ENCODE measurements around the gene EFNA2. TPM values are rescaled to one million over a fixed set of nuclear protein-coding genes. Genes with fewer than 3 reads are reported as not detected.
A peak's percentile ranks its signal among the peaks of the same experiment; 100 is the strongest.

The EFNA2 gene
- total and polyA plus RNA-seq, 2 of the 4 experiments (the other 2 are of a cell fraction) = not detected

GRCh38 chr19:1261798-1262622 is 23.7 kb upstream of the EFNA2 start:
- ATAC-seq (ENCODE audit: low read depth) (no peak), DNase-seq (peak; percentile 43)
- TF ChIP-seq POLR2A (IDR thresholded peaks at IDR 0.05; ENCODE audit: low read depth, low read length) = no peak
- TF ChIP-seq NFE2L2 (IDR thresholded peaks at IDR 0.05; ENCODE audit: low read depth, low read length) = no peak
- no peak for TF ChIP-seq MAFK (IDR thresholded peaks at IDR 0.05; ENCODE audit: low read depth, low read length)
- TF ChIP-seq FOS (IDR thresholded peaks at IDR 0.05; ENCODE audit: low read depth, low read length) = no peak
- no peak for TF ChIP-seq CEBPB (IDR thresholded peaks at IDR 0.05; ENCODE audit: low read depth, low read length)
- no peak for TF ChIP-seq ELK1 (IDR thresholded peaks at IDR 0.05; ENCODE audit: borderline replicate concordance, low read depth, low read length)
- no peak for TF ChIP-seq CTCF (conservative IDR thresholded peaks at IDR 0.05; ENCODE audit: low read depth, low read length)
- TF ChIP-seq RAD21 (IDR thresholded peaks at IDR 0.05; ENCODE audit: low read length) = no peak
- H2BK20ac ChIP-seq (ENCODE audit: low read depth, low read length) = peak overlapping the region; percentile 93
- peak overlapping the region; percentile 93 for H2BK120ac ChIP-seq (ENCODE audit: low read depth, low read length)
- H2BK15ac ChIP-seq (ENCODE audit: low read depth, low read length) = peak overlapping the region; percentile 70; the same call in 2 of the 3 replicates
- peaks cover 44% of the 10 kb centered on the region for H3K4me1 ChIP-seq (ENCODE audit: control insufficient read depth, insufficient read depth, low read length)
- intact Hi-C loops (cut with micrococcal nuclease) (no loop called here), in situ Hi-C loops (cut with MboI; ENCODE audit: low sequenced_read_pairs) (no loop called here), dilution Hi-C loops (cut with HindIII; ENCODE audit: low sequenced_read_pairs, unreplicated experiment) (no loop called here)
- peak overlapping the region; percentile 97 for H3K4ac ChIP-seq (ENCODE audit: low read depth, low read length)
- peak overlapping the region; percentile 76 to 91 for H4K8ac ChIP-seq (ENCODE audit: low read depth in 2 of 2, low read length in 2 of 2)
- ChIA-PET CTCF (no interaction called here), POLR2A (ENCODE audit: unreplicated experiment) (no interaction called here)
- H2AK9ac ChIP-seq (replicated peaks; ENCODE audit: low read depth, low read length, poor library complexity) = peak overlapping the region; percentile 99
- peak overlapping the region; percentile 96 for H4K91ac ChIP-seq (ENCODE audit: insufficient read depth, low read depth, low read length)
- H3K14ac ChIP-seq (replicated peaks; ENCODE audit: low read depth, low read length) = peak overlapping the region; percentile 82
- peak overlapping the region; percentile 80 for H3K9ac ChIP-seq (ENCODE audit: low read depth, low read length)
- peak overlapping the region; percentile 93 for H3K27ac ChIP-seq (ENCODE audit: insufficient read depth, low read length)
- peak overlapping the region; percentile 51 for H3K4me3 ChIP-seq (ENCODE audit: insufficient read depth, low read depth, low read length)
- no peaks in the 10 kb centered on the region for H3K9me3 ChIP-seq (ENCODE audit: control insufficient read depth, insufficient read depth, low read length)
- BruUV-seq (replicated peaks) = no TSS peak
- peak overlapping the region; percentile 88 for H3K4me2 ChIP-seq (ENCODE audit: low read depth, low read length)
- H2AFZ ChIP-seq (replicated peaks; ENCODE audit: low read length, poor library complexity) = peak overlapping the region; percentile 85
- H4K5ac ChIP-seq (ENCODE audit: low read depth, low read length) = peak overlapping the region; percentile 73
- H3K23ac ChIP-seq (ENCODE audit: low read depth, low read length) = peak overlapping the region; percentile 98
- peak overlapping the region; percentile 97 for H2AK5ac ChIP-seq (ENCODE audit: low read depth, low read length)
- peaks cover 11% of the 10 kb centered on the region for H3K9me1 ChIP-seq (ENCODE audit: insufficient read depth, low read length)
- H2BK5ac ChIP-seq (ENCODE audit: low read depth, low read length, poor library complexity, severe bottlenecking) = peak overlapping the region; percentile 92
- H3K56ac ChIP-seq (ENCODE audit: extremely low read depth, insufficient read depth, low read length) = peak overlapping the region; percentile 85; the same call in 1 of the 2 replicates
- peaks cover under 1 to 58% of the 10 kb centered on the region in 2 experiments; a peak in 2 of 4 replicates for H3K79me1 ChIP-seq (ENCODE audit: low read depth in 1 of 2, low read length in 2 of 2)
- H3K18ac ChIP-seq (ENCODE audit: low read depth, low read length) = peak overlapping the region; percentile 49
- peaks cover 38% of the 10 kb centered on the region for H4K20me1 ChIP-seq (ENCODE audit: insufficient read depth, low read length)
- peaks cover 18% of the 10 kb centered on the region; the same call in 1 of the 2 replicates for H3K36me3 ChIP-seq (ENCODE audit: control insufficient read depth, insufficient read depth, low read length)
- no peaks in the 10 kb centered on the region for H3K27me3 ChIP-seq (ENCODE audit: control insufficient read depth, insufficient read depth, low read length)
- 31% methylated on average over 11 of the region's 28 CpGs; no CpG with 5 or more reads in 1 of the 2 experiments for WGBS, 2 experiments (ENCODE audit: extremely low coverage in 2 of 2, insufficient read length in 1 of 2)

Data from IMR-90 (cell line).